Measurements from ENCODE around the gene NR3C2. TPM values are rescaled to one million over a fixed set of nuclear protein-coding genes. Genes with fewer than 3 reads are reported as not detected.

NR3C2 gene
- total RNA-seq, 1 experiment from 2014 or later = 2.7 TPM

DNA sequence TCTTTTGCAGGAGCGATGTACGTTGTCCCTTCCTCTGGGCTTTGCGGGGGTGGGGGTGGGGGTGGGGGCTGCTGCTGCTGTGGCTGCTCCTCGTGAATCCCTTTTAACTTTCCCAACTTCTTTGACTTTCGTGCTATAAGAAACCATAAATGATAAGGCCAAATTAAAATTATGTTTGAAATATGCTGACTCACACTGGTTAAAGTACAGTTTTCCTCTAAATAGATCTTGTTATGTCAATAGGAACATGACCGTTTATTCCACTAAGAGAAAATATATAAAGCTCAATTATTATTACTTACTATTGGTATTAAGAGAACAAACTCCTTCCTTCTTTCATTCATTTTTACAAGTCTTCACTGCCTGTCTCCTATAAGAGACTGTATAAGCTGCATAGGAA is 287.4 kb downstream of the NR3C2 start:
- ATAC-seq = no peak
- RAD21 ChIA-PET (ENCODE audit: low non-redundant PET in 1 of 2, low total read pairs in 2 of 2, uncharacterized antibody in 2 of 2, unreplicated experiment in 2 of 2) = no interaction called here
- intact Hi-C loops (cut with micrococcal nuclease) = no loop called here

More for the DNA sequence above, 287.4 kb downstream of the NR3C2 start:
- 0 out of 2 replicates have a peak, but pooled peaks cover 4% of the 10 kb centered on the region for H3K9me2 ChIP-seq (ENCODE audit: insufficient read depth)
- no peak overlapping the region for H3K4me2 ChIP-seq (ENCODE audit: low read length)
- H3K36me3 ChIP-seq (ENCODE audit: control insufficient read depth in 1 of 2, insufficient read depth in 2 of 2, low read length in 2 of 2) = no peaks in the 10 kb centered on the region
- POLR2A ChIA-PET = no interaction called here
- no peaks in the 10 kb centered on the region for H3K4me1 ChIP-seq (ENCODE audit: control insufficient read depth in 1 of 2, insufficient read depth in 2 of 2, low read length in 2 of 2)
- H3K79me2 ChIP-seq (ENCODE audit: insufficient read depth, low read length) = no peaks in the 10 kb centered on the region
- H3K9me3 ChIP-seq (ENCODE audit: control insufficient read depth in 1 of 2, insufficient read depth in 1 of 2, low read depth in 1 of 2, low read length in 2 of 2) = no peaks in the 10 kb centered on the region
- no peaks in the 10 kb centered on the region for H4K20me1 ChIP-seq (ENCODE audit: insufficient read depth)
- no peak overlapping the region for H3K9ac ChIP-seq (ENCODE audit: low read length)
- no peak for DNase-seq (ENCODE audit: low read depth, low spot score)
- no peak overlapping the region for H3K27ac ChIP-seq (ENCODE audit: low read depth, low read length)
- no TSS peak for BruUV-seq (replicated peaks)
- no peak overlapping the region for H2AFZ ChIP-seq (ENCODE audit: low read depth, low read length, poor library complexity, severe bottlenecking)
- H3K4me3 ChIP-seq (replicated peaks in 1 of 2; ENCODE audit: low read depth in 1 of 2, low read length in 2 of 2) = no peak overlapping the region
- TF ChIP-seq EZH2phosphoT487 (IDR thresholded peaks at IDR 0.05; ENCODE audit: borderline replicate concordance) = no peak
- no peak for TF ChIP-seq TCF7L2 (IDR thresholded peaks at IDR 0.05; ENCODE audit: borderline replicate concordance, extremely low read depth, insufficient read depth, insufficient read length)
- TF ChIP-seq SRF (IDR thresholded peaks at IDR 0.05; ENCODE audit: low read depth) = no peak
- no peak for TF ChIP-seq CEBPB (IDR thresholded peaks at IDR 0.05; ENCODE audit: low read depth)
- TF ChIP-seq, protein P1, sequence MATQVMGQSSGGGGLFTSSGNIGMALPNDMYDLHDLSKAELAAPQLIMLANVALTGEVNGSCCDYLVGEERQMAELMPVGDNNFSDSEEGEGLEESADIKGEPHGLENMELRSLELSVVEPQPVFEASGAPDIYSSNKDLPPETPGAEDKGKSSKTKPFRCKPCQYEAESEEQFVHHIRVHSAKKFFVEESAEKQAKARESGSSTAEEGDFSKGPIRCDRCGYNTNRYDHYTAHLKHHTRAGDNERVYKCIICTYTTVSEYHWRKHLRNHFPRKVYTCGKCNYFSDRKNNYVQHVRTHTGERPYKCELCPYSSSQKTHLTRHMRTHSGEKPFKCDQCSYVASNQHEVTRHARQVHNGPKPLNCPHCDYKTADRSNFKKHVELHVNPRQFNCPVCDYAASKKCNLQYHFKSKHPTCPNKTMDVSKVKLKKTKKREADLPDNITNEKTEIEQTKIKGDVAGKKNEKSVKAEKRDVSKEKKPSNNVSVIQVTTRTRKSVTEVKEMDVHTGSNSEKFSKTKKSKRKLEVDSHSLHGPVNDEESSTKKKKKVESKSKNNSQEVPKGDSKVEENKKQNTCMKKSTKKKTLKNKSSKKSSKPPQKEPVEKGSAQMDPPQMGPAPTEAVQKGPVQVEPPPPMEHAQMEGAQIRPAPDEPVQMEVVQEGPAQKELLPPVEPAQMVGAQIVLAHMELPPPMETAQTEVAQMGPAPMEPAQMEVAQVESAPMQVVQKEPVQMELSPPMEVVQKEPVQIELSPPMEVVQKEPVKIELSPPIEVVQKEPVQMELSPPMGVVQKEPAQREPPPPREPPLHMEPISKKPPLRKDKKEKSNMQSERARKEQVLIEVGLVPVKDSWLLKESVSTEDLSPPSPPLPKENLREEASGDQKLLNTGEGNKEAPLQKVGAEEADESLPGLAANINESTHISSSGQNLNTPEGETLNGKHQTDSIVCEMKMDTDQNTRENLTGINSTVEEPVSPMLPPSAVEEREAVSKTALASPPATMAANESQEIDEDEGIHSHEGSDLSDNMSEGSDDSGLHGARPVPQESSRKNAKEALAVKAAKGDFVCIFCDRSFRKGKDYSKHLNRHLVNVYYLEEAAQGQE (IDR thresholded peaks at IDR 0.05; ENCODE audit: low read depth) = no peak
- TF ChIP-seq, protein P2, sequence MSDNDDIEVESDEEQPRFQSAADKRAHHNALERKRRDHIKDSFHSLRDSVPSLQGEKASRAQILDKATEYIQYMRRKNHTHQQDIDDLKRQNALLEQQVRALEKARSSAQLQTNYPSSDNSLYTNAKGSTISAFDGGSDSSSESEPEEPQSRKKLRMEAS (IDR thresholded peaks at IDR 0.05) = no peak
- no peak for TF ChIP-seq CBX3 (IDR thresholded peaks at IDR 0.05; ENCODE audit: low read depth)
- TF ChIP-seq ELF1 (IDR thresholded peaks at IDR 0.05; ENCODE audit: borderline replicate concordance, low read depth) = no peak
- TF ChIP-seq YY1 (IDR thresholded peaks at IDR 0.05; ENCODE audit: extremely low read depth, insufficient replicate concordance, low read depth, low read length) = no peak
- no peak for TF ChIP-seq EGR1 (IDR thresholded peaks at IDR 0.05; ENCODE audit: low read depth)
- no peak for TF ChIP-seq POLR2AphosphoS5 (IDR thresholded peaks at IDR 0.05; ENCODE audit: low read depth, low read length)
- TF ChIP-seq, protein P3, sequence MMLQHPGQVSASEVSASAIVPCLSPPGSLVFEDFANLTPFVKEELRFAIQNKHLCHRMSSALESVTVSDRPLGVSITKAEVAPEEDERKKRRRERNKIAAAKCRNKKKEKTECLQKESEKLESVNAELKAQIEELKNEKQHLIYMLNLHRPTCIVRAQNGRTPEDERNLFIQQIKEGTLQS (IDR thresholded peaks at IDR 0.05) = no peak
- no peak for TF ChIP-seq FOSL1 (IDR thresholded peaks at IDR 0.05; ENCODE audit: low read depth)
- TF ChIP-seq, protein P4, sequence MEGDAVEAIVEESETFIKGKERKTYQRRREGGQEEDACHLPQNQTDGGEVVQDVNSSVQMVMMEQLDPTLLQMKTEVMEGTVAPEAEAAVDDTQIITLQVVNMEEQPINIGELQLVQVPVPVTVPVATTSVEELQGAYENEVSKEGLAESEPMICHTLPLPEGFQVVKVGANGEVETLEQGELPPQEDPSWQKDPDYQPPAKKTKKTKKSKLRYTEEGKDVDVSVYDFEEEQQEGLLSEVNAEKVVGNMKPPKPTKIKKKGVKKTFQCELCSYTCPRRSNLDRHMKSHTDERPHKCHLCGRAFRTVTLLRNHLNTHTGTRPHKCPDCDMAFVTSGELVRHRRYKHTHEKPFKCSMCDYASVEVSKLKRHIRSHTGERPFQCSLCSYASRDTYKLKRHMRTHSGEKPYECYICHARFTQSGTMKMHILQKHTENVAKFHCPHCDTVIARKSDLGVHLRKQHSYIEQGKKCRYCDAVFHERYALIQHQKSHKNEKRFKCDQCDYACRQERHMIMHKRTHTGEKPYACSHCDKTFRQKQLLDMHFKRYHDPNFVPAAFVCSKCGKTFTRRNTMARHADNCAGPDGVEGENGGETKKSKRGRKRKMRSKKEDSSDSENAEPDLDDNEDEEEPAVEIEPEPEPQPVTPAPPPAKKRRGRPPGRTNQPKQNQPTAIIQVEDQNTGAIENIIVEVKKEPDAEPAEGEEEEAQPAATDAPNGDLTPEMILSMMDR (IDR thresholded peaks at IDR 0.05 in 2 of 3, conservative IDR thresholded peaks at IDR 0.05 in 1 of 3; ENCODE audit: borderline replicate concordance in 1 of 3, insufficient read depth in 1 of 3, low read depth in 2 of 3, low read length in 2 of 3) = no peak
- TF ChIP-seq ZNF274 (IDR thresholded peaks at IDR 0.05; ENCODE audit: low read depth, low read length) = no peak
- no peak for TF ChIP-seq RAD21 (IDR thresholded peaks at IDR 0.05; ENCODE audit: low read depth)
- TF ChIP-seq JUND (IDR thresholded peaks at IDR 0.05) = no peak
- no peak for TF ChIP-seq POLR2A (IDR thresholded peaks at IDR 0.05; ENCODE audit: borderline replicate concordance, extremely low read depth, insufficient read depth, insufficient read length)
- CTCF ChIA-PET = no interaction called here
- H3K27me3 ChIP-seq (ENCODE audit: insufficient read depth, low read length) = no peaks in the 10 kb centered on the region
